Subcutaneous preadipocyte (primary cell): ENCODE results near the gene MAP3K2. TPM values are rescaled to one million over a fixed set of nuclear protein-coding genes. Genes with fewer than 3 reads are reported as not detected.
A peak's percentile ranks its signal among the peaks of the same experiment; 100 is the strongest.

Source experiments
- small RNA-seq: library from RNA; depleted of rRNA; stranded (forward); fragments of <200 nt; gene quantifications from one replicate; pipeline ENCODE3, GENCODE V24; 2012
- total RNA-seq: library from RNA; depleted of rRNA; stranded (reverse); fragments of >200 nt; gene quantifications from 2 replicates; pipeline ENCODE4 v1.2.3, GENCODE V29; 2012

MAP3K2 gene
- total RNA-seq = 19.8 and 32.3 TPM in 2 replicates

GRCh38 chr2:127387655-127388422, at the start of gene MAP3K2:
MAP3K2 (minus strand) TSS chr2:127387975; CDS start chr2:127343129, 44,846 bp downstream.

GRCh38 chr2:127418300-127419111, 30.7 kb upstream of the MAP3K2 start, which contains the start of gene PROC:
PROC (plus strand) TSS chr2:127418427; CDS start chr2:127419943, 1,516 bp downstream.

GRCh38 chr2:127293748-127294562, 93.8 kb downstream of the MAP3K2 start, which contains the start of gene ERCC3:
ERCC3 (minus strand) TSS chr2:127294144; CDS start chr2:127294081, 63 bp downstream.

Small RNAs within 50 kb of the gene (small RNA-seq; reads per million reads assigned to genes)
- gene MIR4783 = not detected
- gene RNU6-1147P = 3.7 reads per million, percentile 89 among the genes with 10 or more reads in this experiment

Other genes starting within 250 kb of the MAP3K2 start
- gene CYP27C1, start 167.7 kb downstream of the MAP3K2 start, total RNA-seq = under 0.01 TPM in 1 of 2 replicates, not detected in the other
- gene ERCC3, start 93.8 kb downstream of the MAP3K2 start, total RNA-seq = 37.1 and 38.3 TPM in 2 replicates
- not detected in 2 replicates for gene PROC, start 30.5 kb upstream of the MAP3K2 start, total RNA-seq
- gene IWS1, start 138.5 kb upstream of the MAP3K2 start, total RNA-seq = 25.7 and 30.3 TPM in 2 replicates
- 0.37 TPM in 1 of 2 replicates, not detected in the other for gene MYO7B, start 147.7 kb upstream of the MAP3K2 start, total RNA-seq